SIG-M5 (cell line): ENCODE measurements around the gene INTS12.
"Not testable (repeated sequence)": the region's sequence is repeated elsewhere in the genome, so short reads cannot be mapped to it uniquely, and the experiment has no call there.

Experiments used
- DNase-seq: peaks from one replicate; lab custom pipeline; 2025; lab: John Stamatoyannopoulos, UW

INTS12 gene, protein sequence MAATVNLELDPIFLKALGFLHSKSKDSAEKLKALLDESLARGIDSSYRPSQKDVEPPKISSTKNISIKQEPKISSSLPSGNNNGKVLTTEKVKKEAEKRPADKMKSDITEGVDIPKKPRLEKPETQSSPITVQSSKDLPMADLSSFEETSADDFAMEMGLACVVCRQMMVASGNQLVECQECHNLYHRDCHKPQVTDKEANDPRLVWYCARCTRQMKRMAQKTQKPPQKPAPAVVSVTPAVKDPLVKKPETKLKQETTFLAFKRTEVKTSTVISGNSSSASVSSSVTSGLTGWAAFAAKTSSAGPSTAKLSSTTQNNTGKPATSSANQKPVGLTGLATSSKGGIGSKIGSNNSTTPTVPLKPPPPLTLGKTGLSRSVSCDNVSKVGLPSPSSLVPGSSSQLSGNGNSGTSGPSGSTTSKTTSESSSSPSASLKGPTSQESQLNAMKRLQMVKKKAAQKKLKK

DNA sequence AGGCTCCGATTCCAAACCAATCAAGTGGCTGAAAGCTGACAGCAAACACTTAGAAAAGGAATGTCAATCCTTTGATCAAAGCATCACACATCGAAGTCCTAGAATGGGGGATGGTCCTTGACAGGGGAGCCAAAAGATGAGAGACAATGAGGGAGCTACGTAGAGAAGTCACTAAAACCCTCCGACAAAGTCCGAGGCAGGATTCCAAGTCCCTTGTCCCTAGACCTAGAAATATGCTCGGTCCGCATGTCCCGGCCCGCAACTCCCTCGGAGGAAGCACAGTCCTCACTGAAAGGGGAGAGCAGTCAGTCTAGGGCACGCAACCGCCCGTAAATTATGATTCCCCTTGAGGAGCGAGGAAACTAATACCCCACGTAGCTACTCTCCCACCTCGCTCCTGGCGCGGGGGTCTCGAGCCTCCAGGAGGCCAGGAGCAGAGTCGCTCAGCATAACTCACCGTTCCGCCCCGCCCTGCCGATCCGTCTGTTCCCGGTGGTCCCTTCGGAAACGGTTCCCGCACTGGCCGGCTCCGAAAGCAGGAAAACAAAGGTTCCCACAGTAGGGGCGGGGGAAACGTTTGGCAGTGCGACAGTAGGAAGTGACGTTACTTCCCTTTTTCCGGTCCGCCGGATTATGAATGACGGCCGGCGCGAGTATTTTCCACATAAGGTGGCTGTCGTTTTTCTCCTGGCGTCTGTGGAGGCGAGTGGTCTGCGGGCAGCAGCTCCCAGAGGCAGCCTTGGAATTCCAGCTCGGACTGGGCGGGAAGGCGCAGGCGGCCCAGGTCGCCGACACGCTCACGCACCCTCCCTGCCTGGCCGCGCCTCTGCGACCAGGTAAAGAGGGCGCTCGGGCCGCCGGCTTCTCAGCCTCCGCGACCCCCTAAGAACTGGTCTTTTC, at the start of gene INTS12, which contains the start of gene GSTCD:
Gene INTS12, minus strand, starts transcription at position 509 of the 900 bp plus-strand sequence. CDS start 8,684 bp downstream, outside the sequence.
Gene GSTCD, plus strand, starts transcription at position 604 of the 900 bp plus-strand sequence. CDS start 8,830 bp downstream, outside the sequence.
- peak; percentile 36 for DNase-seq

DNA sequence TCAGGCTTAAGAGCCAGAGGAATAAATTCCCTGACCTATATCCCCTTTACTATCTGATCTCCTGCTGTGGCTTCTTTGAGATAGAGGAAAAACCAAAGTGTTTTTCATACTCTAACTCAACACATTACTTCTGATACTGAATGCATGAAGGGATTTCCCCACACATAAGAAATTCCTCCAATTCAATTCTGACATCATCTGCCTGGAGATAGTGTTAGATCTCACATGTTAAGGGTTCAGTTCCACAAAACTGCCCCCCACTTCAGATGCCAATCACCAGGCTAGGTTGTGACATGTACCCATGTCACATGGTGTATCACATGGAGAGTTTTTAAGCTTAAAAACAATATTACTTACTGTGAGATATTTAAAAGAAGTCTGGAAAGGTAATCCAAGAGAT, 46.9 kb upstream of the INTS12 start:
- DNase-seq = no peak

DNA sequence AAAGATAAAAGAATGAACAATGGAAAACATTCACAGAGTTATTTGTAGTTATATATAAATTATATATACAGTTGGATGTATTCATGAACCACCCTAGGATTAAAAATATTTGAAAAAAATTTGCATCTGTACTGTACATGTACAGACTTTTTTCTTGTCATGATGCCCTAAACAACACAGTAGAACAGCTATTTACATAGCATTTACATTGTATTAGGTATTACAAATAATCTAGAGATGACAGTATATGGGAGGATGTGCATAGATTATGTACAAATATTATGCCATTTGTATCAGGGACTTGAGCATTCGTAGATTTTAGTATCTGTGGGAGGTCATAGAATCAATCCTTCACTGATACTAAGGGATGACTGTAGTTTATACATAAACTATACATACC, 44.9 kb upstream of the INTS12 start:
- no peak for DNase-seq

DNA sequence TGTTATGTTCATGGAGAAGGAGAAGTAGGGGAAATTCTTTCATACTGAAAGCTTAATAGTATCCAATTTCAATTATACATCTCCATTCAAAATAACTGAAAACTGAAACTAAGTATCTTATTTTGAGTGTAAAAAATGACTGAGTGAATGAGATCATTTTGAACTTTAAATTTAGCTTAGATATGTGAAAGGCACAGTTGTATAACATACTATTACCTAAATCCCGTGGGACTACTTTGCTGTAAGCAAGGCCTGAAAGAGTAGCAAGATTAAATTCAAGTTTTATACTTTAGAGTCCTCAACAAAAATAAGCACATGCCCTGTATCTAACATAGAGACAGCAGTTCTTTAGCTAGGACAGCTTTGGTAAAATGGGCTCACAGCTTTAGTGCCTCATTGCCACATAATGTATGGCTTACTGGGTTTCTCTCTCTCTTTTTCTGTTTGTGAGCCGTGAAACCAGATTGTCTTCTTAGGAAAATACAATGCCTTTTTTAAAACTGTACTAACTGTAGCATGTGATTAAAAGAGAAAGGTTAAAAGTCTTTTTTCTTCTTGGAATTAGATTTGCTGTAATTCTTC, 43.3 kb upstream of the INTS12 start:
- DNase-seq = no peak

DNA sequence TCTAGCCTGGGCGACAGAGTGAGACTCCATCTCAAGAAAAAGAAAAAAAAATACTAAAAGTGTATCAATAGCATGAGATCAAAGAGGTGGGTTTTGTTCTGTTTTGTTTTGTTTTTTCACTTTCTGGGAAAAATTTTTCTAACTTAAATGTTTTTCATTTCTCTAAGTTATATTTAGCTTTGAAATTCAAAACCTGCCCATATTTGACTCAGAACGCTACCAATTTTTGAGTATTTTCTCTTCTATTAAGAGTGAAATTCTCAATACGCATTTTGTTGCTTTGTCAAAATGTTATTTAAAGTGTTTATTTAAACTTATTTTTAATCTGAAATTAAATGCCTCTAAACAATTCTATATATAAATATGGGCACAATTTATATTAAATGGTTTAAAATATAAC, 39.7 kb upstream of the INTS12 start:
- no peak for DNase-seq

DNA sequence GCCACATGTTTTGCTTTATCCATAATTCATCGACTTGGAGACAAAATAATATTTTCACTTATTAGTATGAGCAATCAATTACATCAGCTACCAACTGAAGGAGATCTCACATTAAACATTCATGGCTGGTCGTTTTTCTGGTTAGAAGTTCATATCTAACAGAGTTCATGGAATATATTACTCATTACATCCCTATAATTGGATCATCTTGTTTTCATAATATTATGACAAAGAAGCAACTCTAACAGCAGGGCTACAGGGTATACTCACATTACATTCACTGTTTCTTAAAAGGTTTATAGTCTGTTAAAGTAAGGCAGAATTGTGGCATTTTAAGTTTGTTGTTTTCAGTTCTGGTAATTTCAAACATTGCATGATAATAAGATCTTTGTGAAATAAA, 33.1 kb upstream of the INTS12 start:
- no peak for DNase-seq

DNA sequence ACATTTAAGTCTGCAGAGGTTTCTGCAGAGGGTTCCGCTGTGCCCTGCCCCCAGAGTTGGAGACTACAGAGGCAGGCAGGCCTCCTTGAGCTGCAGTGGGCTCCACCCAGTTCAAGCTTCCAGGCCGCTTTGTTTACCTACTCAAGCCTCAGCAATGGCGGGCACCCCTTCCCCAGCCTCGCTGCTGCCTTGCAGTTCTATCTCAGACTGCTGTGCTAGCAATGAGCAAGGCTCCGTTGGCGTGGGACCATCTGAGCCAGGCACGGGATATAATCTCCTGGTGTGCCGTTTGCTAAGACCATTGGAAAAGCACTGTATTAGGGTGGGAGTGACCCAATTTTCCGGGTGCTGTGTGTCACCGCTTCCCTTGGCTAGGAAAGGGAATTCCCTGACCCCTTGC, 26.7 kb upstream of the INTS12 start:
- DNase-seq = not testable (repeated sequence)

DNA sequence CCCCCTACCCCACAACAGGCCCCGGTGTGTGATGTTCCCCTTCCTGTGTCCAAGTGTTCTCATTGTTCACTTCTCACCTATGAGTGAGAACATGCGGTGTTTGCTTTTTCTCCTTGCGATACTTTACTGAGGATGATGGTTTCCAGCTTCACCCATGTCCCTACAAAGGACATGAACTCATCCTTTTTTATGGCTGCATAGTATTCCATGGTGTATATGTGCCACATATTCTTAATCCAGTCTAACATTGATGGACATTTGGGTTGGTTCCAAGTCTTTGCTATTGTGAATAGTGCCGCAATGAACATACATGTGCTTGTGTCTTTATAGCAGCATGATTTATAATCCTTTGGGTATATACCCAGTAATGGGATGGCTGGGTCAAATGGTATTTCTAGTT, 21.4 kb upstream of the INTS12 start:
- not testable (repeated sequence) for DNase-seq

DNA sequence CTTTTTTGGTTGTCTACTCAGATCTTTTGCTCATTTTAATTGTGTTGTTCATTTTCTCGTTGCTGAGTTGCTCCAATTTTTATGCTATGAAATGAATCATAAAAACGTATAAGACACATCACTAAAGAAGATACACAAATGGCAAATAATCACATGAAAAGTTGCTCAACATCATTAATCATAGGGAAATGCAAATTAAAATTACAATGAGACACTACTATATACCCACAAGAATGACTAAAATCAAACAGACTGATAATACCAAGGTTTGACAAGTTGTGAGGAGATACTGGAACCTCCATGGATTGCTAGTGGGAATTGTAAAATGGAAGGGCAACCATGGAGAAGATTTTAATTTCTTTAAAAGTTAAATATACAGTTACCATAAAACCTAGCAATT, 17.1 kb upstream of the INTS12 start:
- no peak for DNase-seq

DNA sequence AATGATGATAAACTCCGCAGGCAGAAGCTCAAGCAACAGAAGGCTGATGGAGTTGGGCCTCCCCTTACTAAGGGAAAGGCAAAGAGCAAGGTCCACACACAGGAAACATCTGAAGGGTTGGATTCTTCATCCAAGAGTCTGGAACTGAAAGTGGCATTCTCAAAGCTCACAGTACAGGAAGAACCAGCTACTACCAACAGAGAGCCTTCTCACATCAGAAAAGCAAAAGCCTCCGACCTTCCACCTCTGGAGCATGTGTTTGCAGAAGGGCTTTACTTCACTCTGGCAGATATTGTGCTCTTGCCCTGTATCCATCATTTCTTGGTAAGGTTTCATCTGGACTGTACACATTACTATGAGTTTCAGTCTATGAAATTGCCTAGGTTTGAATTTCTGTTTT, 10.7 kb upstream of the INTS12 start:
- DNase-seq = no peak

DNA sequence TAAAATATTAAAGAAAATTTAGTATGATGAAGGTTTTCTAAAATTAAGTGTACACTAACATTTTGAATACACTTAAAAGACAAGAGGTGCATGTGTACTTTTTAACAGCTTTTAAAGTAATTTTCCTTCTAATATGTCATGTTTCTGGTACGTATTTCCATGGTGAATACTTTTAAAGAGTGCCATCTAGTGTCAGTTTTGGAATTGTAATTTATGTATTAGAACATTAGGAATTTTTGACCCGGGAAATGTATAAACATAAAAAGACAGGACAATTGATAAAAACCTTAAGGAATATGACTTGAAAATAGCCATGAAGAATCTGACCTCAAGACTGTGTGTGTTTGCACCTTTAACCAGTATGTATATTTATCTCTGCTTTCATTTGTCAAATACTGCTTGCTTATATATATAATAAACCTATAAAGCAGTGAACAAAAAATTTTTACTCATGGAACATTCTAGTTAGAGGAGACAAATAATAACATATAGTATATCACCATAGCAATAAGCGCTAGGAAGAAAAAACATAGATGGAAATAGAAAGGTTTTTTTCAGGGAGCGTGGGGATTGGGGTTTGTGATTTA, 7.3 kb upstream of the INTS12 start:
- DNase-seq = no peak

DNA sequence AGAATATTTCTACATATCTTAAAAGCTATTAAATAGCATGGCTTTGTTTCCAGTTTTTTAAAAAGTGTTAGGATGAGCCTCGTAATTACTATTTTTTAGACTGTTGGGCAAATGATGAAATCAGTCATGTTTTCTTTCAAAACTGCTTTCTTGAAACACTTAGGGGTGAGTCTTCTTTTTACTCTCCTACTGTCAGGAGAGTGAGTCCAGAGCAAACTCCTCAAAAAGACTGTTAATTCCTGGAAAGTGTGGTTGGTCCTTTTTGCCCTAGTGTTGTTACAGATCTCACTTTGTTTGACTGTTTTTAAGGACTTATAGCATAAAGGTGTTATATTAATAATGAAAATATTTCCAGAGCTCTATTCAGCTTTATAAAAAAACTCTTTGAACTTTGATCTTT, 6.4 kb upstream of the INTS12 start:
- DNase-seq = no peak

DNA sequence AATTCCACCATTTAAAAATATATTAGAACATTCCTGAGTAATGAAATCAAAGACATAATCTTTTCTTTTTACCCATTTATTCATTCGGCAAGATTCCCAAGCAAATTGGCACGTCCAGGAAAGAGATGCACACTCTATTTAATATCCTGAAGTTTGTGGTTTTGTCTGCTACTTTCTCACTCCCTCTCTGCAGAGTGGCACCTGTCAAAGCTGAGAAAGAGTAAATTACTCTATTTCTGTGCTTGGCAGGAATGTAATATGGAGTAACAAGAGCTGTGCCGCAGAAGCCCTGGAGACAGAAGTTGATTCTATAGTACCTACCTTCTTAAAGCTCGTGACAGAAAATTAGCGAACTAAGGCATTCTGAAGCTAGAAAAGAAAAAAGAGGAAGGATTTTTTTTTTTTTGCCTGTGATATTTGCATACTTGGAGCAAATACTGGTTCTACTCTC, 5.6 kb upstream of the INTS12 start:
- peak; percentile 13 for DNase-seq

DNA sequence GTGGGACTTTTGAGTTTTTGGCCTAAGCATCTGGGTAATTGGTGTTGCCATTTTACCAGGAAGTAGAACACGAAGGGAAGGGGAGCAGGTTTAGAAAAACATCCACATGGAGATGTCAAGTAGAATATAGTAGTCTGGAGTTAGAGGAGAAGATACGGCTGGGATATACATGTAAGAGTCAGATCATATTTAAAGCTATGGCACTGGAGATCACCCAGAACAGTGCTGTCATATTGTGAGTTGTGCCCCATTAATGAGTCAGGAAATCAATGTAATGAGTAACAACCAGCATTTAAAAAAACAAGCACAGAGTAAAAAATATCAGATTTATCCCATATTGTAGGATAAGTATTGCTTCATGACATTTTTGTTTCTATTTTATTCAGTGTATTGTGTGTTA, 4.3 kb upstream of the INTS12 start:
- no peak for DNase-seq

DNA sequence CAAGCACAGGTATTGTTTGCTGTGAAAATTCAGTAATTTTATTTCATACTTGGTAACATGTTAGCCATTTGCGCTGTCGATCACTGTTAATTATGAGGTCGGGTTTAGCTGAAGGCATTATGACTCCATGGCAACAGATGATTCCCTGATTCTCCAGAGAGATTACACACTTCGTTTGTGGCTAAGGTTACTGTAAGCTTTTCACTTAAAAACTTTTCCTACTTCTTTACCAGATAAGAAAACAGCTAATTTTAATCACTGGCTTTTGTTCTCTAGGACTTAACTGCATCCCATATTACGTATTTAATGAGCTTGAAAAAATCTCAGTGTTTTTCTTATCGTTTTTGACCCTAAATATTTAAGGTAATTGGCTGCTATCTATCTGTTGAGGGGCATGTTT, 2.2 kb upstream of the INTS12 start:
- DNase-seq = no peak

DNA sequence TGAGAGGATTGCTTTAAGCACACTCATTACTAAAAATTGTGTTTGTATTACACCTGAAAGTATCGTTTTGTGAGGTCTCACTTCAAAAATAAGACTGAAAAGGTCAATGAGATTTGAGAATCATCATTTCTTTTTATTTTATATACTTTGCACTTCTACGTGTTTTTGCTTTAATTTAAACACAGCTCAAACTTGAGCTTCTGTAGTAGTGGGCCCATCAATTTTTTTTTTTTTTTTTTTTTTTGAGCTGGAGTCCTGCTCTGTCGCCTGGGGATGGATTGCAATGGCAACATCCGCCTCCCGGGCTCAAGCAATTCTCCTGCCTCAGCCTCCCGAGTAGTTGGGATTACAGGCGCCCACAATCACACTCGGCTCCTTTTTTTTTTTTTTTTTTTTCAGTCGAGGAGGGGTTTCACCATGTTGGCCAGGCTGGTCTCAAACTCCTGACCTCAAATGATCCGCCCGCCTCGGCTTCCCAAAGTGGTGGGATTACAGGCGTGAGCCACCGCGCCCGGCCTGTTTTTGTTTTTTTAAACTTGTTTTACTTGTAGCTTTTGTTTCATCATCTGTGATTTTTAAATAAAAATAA, 1.6 kb upstream of the INTS12 start:
- no peak for DNase-seq

DNA sequence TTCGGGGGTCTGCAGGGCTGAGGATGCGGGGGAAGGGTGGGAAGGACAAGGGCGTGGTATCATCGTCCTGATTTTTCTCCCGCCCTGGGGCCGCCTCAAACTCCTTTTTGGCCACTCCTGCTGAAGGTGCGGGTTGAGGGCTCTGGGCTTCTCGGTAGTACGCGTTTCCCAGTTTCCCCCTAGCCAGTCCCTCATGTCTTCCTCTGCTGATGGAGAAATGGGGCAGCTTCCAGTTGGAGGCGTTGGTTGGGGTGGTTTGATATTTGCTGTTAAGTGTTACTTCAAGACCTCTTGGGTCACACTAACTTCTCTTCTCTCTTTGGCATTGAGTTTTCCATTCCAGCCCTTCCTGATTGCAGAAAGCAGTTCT, 577 bp upstream of the INTS12 start:
- no peak for DNase-seq

DNA sequence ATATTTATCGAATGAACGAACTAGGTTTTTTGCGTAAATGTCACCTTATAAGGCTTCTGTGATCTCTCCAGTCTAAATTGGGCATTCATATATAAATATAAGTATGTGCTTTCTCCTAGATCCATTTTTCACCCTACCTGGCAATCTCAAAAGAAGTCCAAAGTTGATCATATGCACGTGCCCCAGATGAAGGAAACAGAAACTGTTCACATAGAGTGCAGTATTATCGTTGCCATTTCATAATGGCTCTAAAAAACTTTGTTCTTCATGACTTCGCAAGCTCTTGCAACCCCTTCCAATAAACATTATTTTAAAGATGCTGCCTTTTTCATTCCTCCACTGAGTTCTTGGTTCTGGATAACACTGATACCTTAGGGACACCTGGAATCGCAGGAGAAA, 708 bp downstream of the INTS12 start:
- DNase-seq = no peak

DNA sequence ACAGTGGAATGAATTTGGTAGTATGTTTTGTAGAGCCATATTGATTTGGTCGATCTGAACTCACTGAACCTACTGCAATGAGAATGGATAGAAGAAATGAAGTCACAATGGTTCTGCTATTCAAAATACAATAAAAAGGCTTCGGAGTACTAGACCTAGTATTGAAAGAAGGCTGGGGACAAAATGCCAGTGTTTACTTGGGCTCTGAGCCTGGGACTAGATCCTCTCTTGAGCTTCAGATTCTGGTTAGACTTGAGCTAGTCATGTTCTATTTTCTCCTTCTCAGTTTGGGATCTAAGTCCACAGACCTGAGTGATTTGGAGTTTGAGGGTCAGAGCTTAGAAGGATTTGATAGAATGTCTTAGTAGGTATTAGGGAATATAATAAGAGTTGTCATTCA, 9.9 kb downstream of the INTS12 start:
- no peak for DNase-seq

DNA sequence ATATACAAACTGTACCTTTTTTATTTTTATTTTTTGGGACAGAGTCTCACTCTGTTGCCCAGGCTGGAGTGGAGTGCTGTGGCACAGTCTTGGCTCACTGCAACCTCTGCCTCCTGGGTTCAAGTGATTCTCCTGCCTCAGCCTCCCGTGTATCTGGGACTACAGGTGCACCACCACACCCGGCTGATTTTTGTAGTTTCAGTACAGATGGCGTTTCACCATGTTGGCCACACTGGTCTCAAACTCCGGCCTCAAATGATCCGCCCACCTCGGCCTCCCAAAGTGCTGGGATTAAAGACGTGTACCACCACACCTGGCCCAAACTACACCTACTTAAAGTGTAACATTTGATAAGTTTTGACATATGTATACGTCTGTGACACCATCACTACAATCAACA, 12.7 kb downstream of the INTS12 start:
- DNase-seq = not testable (repeated sequence)

DNA sequence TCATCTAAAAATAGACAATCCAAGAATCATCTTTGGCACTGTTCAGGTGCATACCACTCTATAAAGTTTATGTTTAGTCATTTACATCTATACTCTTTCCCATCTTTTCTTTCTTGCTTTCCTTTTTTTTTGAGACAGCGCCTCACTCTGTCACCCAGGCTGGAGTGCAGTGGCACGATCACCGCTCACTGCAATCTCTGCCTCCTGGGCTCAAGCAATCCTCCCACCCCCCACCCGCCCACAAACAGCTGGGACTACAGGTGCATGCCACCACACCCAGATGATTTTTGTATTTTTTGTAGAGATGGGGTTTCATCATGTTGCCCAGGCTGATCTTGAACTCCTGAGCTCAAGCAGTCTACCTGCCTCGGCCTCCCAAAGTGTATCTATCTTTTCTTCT, 13.7 kb downstream of the INTS12 start:
- not testable (repeated sequence) for DNase-seq

DNA sequence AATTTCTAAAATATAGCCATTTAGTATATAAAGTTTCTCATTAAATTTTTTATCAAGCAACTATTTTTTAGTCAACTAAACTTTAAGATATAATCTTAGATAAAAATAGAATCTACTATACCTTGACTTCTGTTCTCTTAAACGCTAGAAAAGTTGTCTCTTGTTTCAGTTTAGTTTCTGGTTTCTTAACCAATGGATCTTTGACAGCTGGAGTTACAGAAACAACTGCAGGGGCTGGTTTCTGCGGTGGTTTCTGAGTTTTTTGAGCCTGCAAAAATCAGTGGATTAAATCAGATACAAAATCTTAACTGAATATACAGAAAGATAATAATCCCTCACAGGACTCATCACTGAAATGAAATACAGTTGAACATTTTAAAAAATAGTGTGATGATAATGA, 21.9 kb downstream of the INTS12 start:
- no peak for DNase-seq
